ENCODE measurements around the gene TMEM176A.

The TMEM176A gene

GRCh38 chr7:150784120-150784736 is 16.3 kb upstream of the TMEM176A start:
- Histone ChIP-seq H3K27ac (replicated peaks) (no peak overlapping the region), H3K4me3 (replicated peaks; ENCODE audit: insufficient read depth, low read length) (no peak overlapping the region), H3K27me3 (ENCODE audit: insufficient read depth, poor library complexity, severe bottlenecking) (no peaks in the 10 kb centered on the region)
- TF ChIP-seq CTCF (IDR thresholded peaks at IDR 0.05; ENCODE audit: insufficient read depth, low read length) (no peak), POLR2AphosphoS5 (IDR thresholded peaks at IDR 0.05; ENCODE audit: low read depth) (no peak), REST (IDR thresholded peaks at IDR 0.05; ENCODE audit: insufficient replicate concordance, low read depth) (no peak), SPI1 (IDR thresholded peaks at IDR 0.05; ENCODE audit: borderline replicate concordance, low read depth) (no peak), GABPA (IDR thresholded peaks at IDR 0.05; ENCODE audit: low read depth) (no peak)
- DNase-seq (ENCODE audit: low read depth in 1 of 2, low spot score in 1 of 2): no peak

- no peak for TF ChIP-seq POLR2AphosphoS5 (IDR thresholded peaks at IDR 0.05; ENCODE audit: low read depth)
- no peak for TF ChIP-seq CTCF (IDR thresholded peaks at IDR 0.05; ENCODE audit: insufficient read depth, low read length)
- no peak for TF ChIP-seq REST (IDR thresholded peaks at IDR 0.05; ENCODE audit: insufficient replicate concordance, low read depth)
- TF ChIP-seq GABPA (IDR thresholded peaks at IDR 0.05; ENCODE audit: low read depth): no peak
- no peak for TF ChIP-seq SPI1 (IDR thresholded peaks at IDR 0.05; ENCODE audit: borderline replicate concordance, low read depth)
These were observed 15.6 kb upstream of the TMEM176A start for GRCh38 chr7:150784954-150785353.

GRCh38 chr7:150787321-150788281 is 13.0 kb upstream of the TMEM176A start:
- H3K27me3 ChIP-seq (ENCODE audit: insufficient read depth, poor library complexity, severe bottlenecking): no peaks in the 10 kb centered on the region
- DNase-seq (ENCODE audit: low read depth in 1 of 2, low spot score in 1 of 2): peak; percentile 86 to 90
- TF ChIP-seq SPI1 (IDR thresholded peaks at IDR 0.05; ENCODE audit: borderline replicate concordance, low read depth) (peak; percentile 82; the same call in 1 of the 2 replicates), POLR2AphosphoS5 (IDR thresholded peaks at IDR 0.05; ENCODE audit: low read depth) (0 out of 2 replicates have a peak, but pooled peaks have one; percentile 16), CTCF (IDR thresholded peaks at IDR 0.05; ENCODE audit: insufficient read depth, low read length) (no peak), GABPA (IDR thresholded peaks at IDR 0.05; ENCODE audit: low read depth) (no peak), REST (IDR thresholded peaks at IDR 0.05; ENCODE audit: insufficient replicate concordance, low read depth) (no peak)
- H3K4me3 ChIP-seq (replicated peaks; ENCODE audit: insufficient read depth, low read length): no peak overlapping the region
- peak overlapping the region; percentile 88 for H3K27ac ChIP-seq (replicated peaks)

More at GRCh38 chr7:150784954-150785353, 15.6 kb upstream of the TMEM176A start:
- H3K4me3 ChIP-seq (replicated peaks; ENCODE audit: insufficient read depth, low read length): no peak overlapping the region
- peak overlapping the region; percentile 88 for H3K27ac ChIP-seq (replicated peaks)
- no peak for DNase-seq (ENCODE audit: low read depth in 1 of 2, low spot score in 1 of 2)
- H3K27me3 ChIP-seq (ENCODE audit: insufficient read depth, poor library complexity, severe bottlenecking): no peaks in the 10 kb centered on the region

Data from HL-60 (cell line).